ENCODE measurements around the gene FCRLB.

GRCh38 chr1:161676441-161676840, 44.9 kb upstream of the FCRLB start:
- TF ChIP-seq CTCF (conservative IDR thresholded peaks at IDR 0.05) (no peak), ZFX (IDR thresholded peaks at IDR 0.05) (no peak)
